K562 (cell line): Measurements from ENCODE around the gene CLHC1. TPM values are rescaled to one million over a fixed set of nuclear protein-coding genes. Genes with fewer than 3 reads are reported as not detected.
A peak's percentile ranks its signal among the peaks of the same experiment; 100 is the strongest.

ENCODE experiments used
- ATAC-seq: fragments of 200-7000 bp; cut with Tn5 transposase; 3 replicates; pipeline ENCODE4 v1.9.1; 2020; ENCODE audit warnings: moderate library complexity
- BruUV-seq: library from RNA; stranded (reverse); fragments of 400-500 nt; replicated peaks from 2 replicates; lab custom pipeline; 2021; lab: Mats Ljungman, UMichigan
- CTCF ChIA-PET: fragments of 300-600 bp; formaldehyde crosslinking; extraction: SDS; loops from one replicate; lab custom pipeline; 2021; ENCODE audit warnings: low intra/inter-chr PET ratio; lab: Yijun Ruan, JAX
- POLR2A ChIA-PET: fragments of 300-600, 350-650 bp; sonication (Branson Sonifier 250); formaldehyde crosslinking; extraction: SDS; loops from one replicate; lab custom pipeline; 2021; ENCODE audit warnings: antibody characterized with exemption, inconsistent platforms; lab: Yijun Ruan, JAX
- DNase-seq, 4 experiments: peaks; one replicate each; pipeline versions ENCODE4 v3.0.0 to v3.0.0-alpha.2; 2011 to 2018; ENCODE audit warnings: low spot score in 3 of 4, mixed read lengths in 3 of 4; ENCODE audit errors: extremely low read depth in 1 of 4
- FAIRE-seq: peaks from 2 replicates; lab custom pipeline; 2011; peaks lifted over from hg19 to GRCh38; lab: Jason Lieb, UNC
- H2AFZ ChIP-seq: 2 replicates; pipeline ENCODE4 v1.6.0; 2011; ENCODE audit warnings: low read depth, low read length, control low read depth, inconsistent platforms
- H3K27ac ChIP-seq: fragments of 200-600 bp; 3 replicates; pipeline ENCODE4 v1.8.0; 2011; ENCODE audit warnings: low read depth, mild to moderate bottlenecking, control low read depth, inconsistent platforms, low read length, moderate library complexity, mixed read lengths; ENCODE audit errors: extremely low read depth
- H3K27me3 ChIP-seq, 2 experiments: fragments of 300-600 bp in 1 of 2; 2 replicates in 1 of 2; 3 replicates in 1 of 2; pipeline versions ENCODE4 v1.6.0 to v1.8.0; 2011; ENCODE audit warnings: inconsistent platforms in 2 of 2, low read length in 2 of 2, mild to moderate bottlenecking in 1 of 2, mixed read lengths in 1 of 2, moderate library complexity in 1 of 2; ENCODE audit not compliant: control insufficient read depth in 2 of 2, insufficient read depth in 2 of 2
- H3K36me3 ChIP-seq: fragments of 300-600 bp; 3 replicates; pipeline ENCODE4 v1.8.0; 2011; ENCODE audit warnings: mild to moderate bottlenecking, low read length, inconsistent platforms; ENCODE audit not compliant: control insufficient read depth, insufficient read depth
- H3K4me1 ChIP-seq, 2 experiments: fragments of 200-600 bp in 1 of 2; replicated peaks in 1 of 2; 2 replicates in 1 of 2; 3 replicates in 1 of 2; pipeline versions ENCODE4 v1.5.1 to v1.8.0; 2011; ENCODE audit warnings: inconsistent platforms in 2 of 2, low read length in 2 of 2, mild to moderate bottlenecking in 1 of 2, mixed read lengths in 1 of 2, moderate library complexity in 1 of 2; ENCODE audit not compliant: control insufficient read depth in 2 of 2, insufficient read depth in 2 of 2
- H3K4me2 ChIP-seq: 2 replicates; pipeline ENCODE4 v1.6.1; 2011; ENCODE audit warnings: low read length, control low read depth, inconsistent platforms, mixed read lengths; ENCODE audit not compliant: insufficient read depth
- H3K4me3 ChIP-seq: fragments of 200-600 bp; sonication (generic), shearing (Covaris generic); 2 replicates; pipeline ENCODE4 v1.5.1; 2016; ENCODE audit warnings: control low read depth, inconsistent platforms
- H3K79me2 ChIP-seq: fragments of 200-600 bp; 3 replicates; pipeline ENCODE4 v1.8.0; 2011; ENCODE audit warnings: low read length, inconsistent platforms; ENCODE audit not compliant: control insufficient read depth, insufficient read depth
- H3K9ac ChIP-seq, 2 experiments: 2 replicates each; pipeline versions ENCODE4 v1.6.0 to v1.6.1; 2011; ENCODE audit warnings: low read depth in 2 of 2, low read length in 2 of 2, control low read depth in 1 of 2, inconsistent platforms in 1 of 2, mild to moderate bottlenecking in 1 of 2, mixed read lengths in 1 of 2; ENCODE audit not compliant: insufficient read depth in 1 of 2
- H3K9me1 ChIP-seq: one replicate; pipeline ENCODE4 v1.6.0; 2011; ENCODE audit warnings: inconsistent platforms, mild to moderate bottlenecking, low read length, moderate library complexity; ENCODE audit not compliant: control insufficient read depth, insufficient read depth
- H3K9me3 ChIP-seq: replicated peaks from 2 replicates; pipeline ENCODE4 v1.5.1; 2011; ENCODE audit warnings: low read depth, low read length, inconsistent platforms; ENCODE audit not compliant: control insufficient read depth, insufficient read depth
- H4K20me1 ChIP-seq: replicated peaks from 2 replicates; pipeline ENCODE4 v1.6.1; 2011; ENCODE audit warnings: low read length, inconsistent platforms, mixed read lengths; ENCODE audit not compliant: control insufficient read depth, insufficient read depth
- BACH1 ChIP-seq: fragments of 200-800 bp; sonication (Bioruptor generic); IDR thresholded peaks from 2 replicates; pipeline ENCODE4 v1.6.1; 2016; ENCODE audit warnings: missing genetic modification characterization, missing compliant biosample characterization
- DACH1 ChIP-seq: fragments of 450-650 bp; IDR thresholded peaks from 2 replicates; pipeline ENCODE4 v1.6.1; 2018; ENCODE audit not compliant: partially characterized antibody
- MEIS2 ChIP-seq: fragments of 450-650 bp; IDR thresholded peaks from 2 replicates; pipeline ENCODE4 v1.6.1; 2014; ENCODE audit warnings: mild to moderate bottlenecking; ENCODE audit not compliant: partially characterized antibody
- RNF2 ChIP-seq: sonication (generic); IDR thresholded peaks from 2 replicates; pipeline ENCODE4 v1.6.1; 2016
- ZNF644 ChIP-seq: fragments of 200-800 bp; sonication (Bioruptor generic); IDR thresholded peaks from 2 replicates; pipeline ENCODE4 v1.6.1; 2016; ENCODE audit warnings: low read depth, missing genetic modification characterization, missing compliant biosample characterization
- WGBS: fragments of 100-300 bp; shearing (Covaris generic); methylation state at CpG from one replicate; pipeline ENCODE4 v1.1.6; 2016; ENCODE audit warnings: low coverage, mixed read lengths; ENCODE audit not compliant: insufficient coverage; ENCODE audit errors: missing lambda C conversion rate; 5-methylcytosine and 5-hydroxymethylcytosine counted together
- in situ Hi-C: fragments of 300-500 bp; cut with MboI; formaldehyde crosslinking; loops from 4 replicates; pipeline ENCODE4 v1.15.0; 2018; ENCODE audit warnings: inconsistent platforms, mixed read lengths
- intact Hi-C: fragments of 100-400 bp; cut with micrococcal nuclease; formaldehyde crosslinking; loops from 2 replicates; pipeline ENCODE4 v1.14.2; 2022
- polyA plus RNA-seq, 8 experiments: library from polyadenylated mRNA; depleted of rRNA in 4 of 8; stranded (reverse) in 5 of 8; unstranded in 3 of 8; fragments of >200 nt; fragmentation: Nextera tagmentation in 2 of 8; fragmentation: Illumina TruSeq in 1 of 8; extraction: Ambion mirVana in 2 of 8; extraction: Trizol in 1 of 8; gene quantifications; 2 replicates each; pipeline versions ENCODE4 v1.2.1 to v1.2.3, GENCODE V29; 2011 to 2014; ENCODE audit warnings: inconsistent platforms in 1 of 8, missing spikeins in 1 of 8
- total RNA-seq, 7 experiments: library from RNA; depleted of rRNA in 6 of 7; stranded (reverse); fragments of >200 nt in 6 of 7; fragmentation: Illumina TruSeq in 2 of 7; extraction: Trizol in 2 of 7; gene quantifications; 2 replicates each; pipeline versions ENCODE4 v1.2.1 to v1.2.3, GENCODE V29; 2011 to 2021; ENCODE audit warnings: low replicate concordance in 1 of 7
- TF ChIP-seq, protein P1 (sequence below): sonication (generic); IDR thresholded peaks from 2 replicates; pipeline ENCODE4 v1.6.1; 2016
- TF ChIP-seq, protein P2 (sequence below): fragments of 450-650 bp; IDR thresholded peaks from 2 replicates; pipeline ENCODE4 v1.6.1; 2016; ENCODE audit warnings: mild to moderate bottlenecking, moderate library complexity
- TF ChIP-seq, protein P3 (sequence below): fragments of 250-450 bp; sonication (Bioruptor Pico); IDR thresholded peaks from 2 replicates; pipeline ENCODE4 v1.5.0; 2020; ENCODE audit warnings: mild to moderate bottlenecking, borderline replicate concordance

CLHC1 gene
- total and polyA plus RNA-seq, 9 of the 15 experiments (the other 6 are each of a cell fraction or from before 2014, with no cell fraction given): 3.7 to 14.3 (median 8.6) TPM

DNA sequence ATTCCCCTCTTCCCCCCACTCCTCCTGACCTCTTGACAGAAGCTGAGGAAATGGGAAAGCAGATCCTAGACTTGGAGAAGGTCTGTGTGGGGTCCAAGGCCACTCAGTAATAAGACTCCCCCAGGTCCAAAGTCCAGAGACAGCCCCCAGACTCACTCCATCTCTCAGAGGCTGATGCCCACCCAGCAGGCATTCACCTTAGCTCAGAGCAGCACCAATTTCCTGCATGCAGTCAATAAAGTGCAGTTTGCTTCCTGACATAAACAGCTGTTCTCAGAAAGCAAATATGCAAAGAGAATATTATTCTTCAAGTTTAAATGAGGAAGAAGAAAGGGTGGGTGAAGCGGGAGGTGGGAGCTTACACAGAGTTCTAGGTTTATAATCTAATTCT is 97.8 kb downstream of the CLHC1 start:
- ATAC-seq (no peak), DNase-seq (no peak), FAIRE-seq (no peak)
- H3K9me3 ChIP-seq: no peaks in the 10 kb centered on the region
- BruUV-seq: no TSS peak
- intact Hi-C loops (no loop called here), in situ Hi-C loops (no loop called here)
- H3K27ac ChIP-seq: peak overlapping the region; percentile 67
- H3K27me3 ChIP-seq: no peaks in the 10 kb centered on the region
- ChIA-PET CTCF (interaction anchor here (1.1 kb wide), 1 partner anchor 33 kb away, joined by 3 read pairs; no protein-coding TSS in a partner anchor), POLR2A (interaction anchor here (0.7 to 3.1 kb wide), 10 partner anchors 13 to 1352 kb away, joined by 3 to 21 read pairs (median 4); no protein-coding TSS in a partner anchor)
- H3K9me1 ChIP-seq: no peaks in the 10 kb centered on the region
- H3K36me3 ChIP-seq: no peaks in the 10 kb centered on the region; the same call in 2 of the 3 replicates
- H3K79me2 ChIP-seq: no peaks in the 10 kb centered on the region
- peak overlapping the region; percentile 20 to 76; a peak in 2 of 4 replicates for H3K9ac ChIP-seq
- peak overlapping the region; percentile 78 for H3K4me2 ChIP-seq
- no peak overlapping the region for H3K4me3 ChIP-seq
- no peaks in the 10 kb centered on the region for H4K20me1 ChIP-seq
- WGBS: 67% methylated on average over 1 of the region's 1 CpG
- H2AFZ ChIP-seq: peak overlapping the region; percentile 97
- H3K4me1 ChIP-seq: peaks cover 34 to 51% of the 10 kb centered on the region in 2 experiments
- TF ChIP-seq MEIS2: no peak
- TF ChIP-seq, protein P1, sequence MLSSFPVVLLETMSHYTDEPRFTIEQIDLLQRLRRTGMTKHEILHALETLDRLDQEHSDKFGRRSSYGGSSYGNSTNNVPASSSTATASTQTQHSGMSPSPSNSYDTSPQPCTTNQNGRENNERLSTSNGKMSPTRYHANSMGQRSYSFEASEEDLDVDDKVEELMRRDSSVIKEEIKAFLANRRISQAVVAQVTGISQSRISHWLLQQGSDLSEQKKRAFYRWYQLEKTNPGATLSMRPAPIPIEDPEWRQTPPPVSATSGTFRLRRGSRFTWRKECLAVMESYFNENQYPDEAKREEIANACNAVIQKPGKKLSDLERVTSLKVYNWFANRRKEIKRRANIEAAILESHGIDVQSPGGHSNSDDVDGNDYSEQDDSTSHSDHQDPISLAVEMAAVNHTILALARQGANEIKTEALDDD: no peak
- no peak for TF ChIP-seq RNF2
- TF ChIP-seq DACH1: peak; percentile 80
- TF ChIP-seq BACH1 (tag): 0 out of 2 replicates have a peak, but pooled peaks have one; percentile 5
- TF ChIP-seq ZNF644 (tag): 0 out of 2 replicates have a peak, but pooled peaks have one; percentile 8
- TF ChIP-seq, protein P2, sequence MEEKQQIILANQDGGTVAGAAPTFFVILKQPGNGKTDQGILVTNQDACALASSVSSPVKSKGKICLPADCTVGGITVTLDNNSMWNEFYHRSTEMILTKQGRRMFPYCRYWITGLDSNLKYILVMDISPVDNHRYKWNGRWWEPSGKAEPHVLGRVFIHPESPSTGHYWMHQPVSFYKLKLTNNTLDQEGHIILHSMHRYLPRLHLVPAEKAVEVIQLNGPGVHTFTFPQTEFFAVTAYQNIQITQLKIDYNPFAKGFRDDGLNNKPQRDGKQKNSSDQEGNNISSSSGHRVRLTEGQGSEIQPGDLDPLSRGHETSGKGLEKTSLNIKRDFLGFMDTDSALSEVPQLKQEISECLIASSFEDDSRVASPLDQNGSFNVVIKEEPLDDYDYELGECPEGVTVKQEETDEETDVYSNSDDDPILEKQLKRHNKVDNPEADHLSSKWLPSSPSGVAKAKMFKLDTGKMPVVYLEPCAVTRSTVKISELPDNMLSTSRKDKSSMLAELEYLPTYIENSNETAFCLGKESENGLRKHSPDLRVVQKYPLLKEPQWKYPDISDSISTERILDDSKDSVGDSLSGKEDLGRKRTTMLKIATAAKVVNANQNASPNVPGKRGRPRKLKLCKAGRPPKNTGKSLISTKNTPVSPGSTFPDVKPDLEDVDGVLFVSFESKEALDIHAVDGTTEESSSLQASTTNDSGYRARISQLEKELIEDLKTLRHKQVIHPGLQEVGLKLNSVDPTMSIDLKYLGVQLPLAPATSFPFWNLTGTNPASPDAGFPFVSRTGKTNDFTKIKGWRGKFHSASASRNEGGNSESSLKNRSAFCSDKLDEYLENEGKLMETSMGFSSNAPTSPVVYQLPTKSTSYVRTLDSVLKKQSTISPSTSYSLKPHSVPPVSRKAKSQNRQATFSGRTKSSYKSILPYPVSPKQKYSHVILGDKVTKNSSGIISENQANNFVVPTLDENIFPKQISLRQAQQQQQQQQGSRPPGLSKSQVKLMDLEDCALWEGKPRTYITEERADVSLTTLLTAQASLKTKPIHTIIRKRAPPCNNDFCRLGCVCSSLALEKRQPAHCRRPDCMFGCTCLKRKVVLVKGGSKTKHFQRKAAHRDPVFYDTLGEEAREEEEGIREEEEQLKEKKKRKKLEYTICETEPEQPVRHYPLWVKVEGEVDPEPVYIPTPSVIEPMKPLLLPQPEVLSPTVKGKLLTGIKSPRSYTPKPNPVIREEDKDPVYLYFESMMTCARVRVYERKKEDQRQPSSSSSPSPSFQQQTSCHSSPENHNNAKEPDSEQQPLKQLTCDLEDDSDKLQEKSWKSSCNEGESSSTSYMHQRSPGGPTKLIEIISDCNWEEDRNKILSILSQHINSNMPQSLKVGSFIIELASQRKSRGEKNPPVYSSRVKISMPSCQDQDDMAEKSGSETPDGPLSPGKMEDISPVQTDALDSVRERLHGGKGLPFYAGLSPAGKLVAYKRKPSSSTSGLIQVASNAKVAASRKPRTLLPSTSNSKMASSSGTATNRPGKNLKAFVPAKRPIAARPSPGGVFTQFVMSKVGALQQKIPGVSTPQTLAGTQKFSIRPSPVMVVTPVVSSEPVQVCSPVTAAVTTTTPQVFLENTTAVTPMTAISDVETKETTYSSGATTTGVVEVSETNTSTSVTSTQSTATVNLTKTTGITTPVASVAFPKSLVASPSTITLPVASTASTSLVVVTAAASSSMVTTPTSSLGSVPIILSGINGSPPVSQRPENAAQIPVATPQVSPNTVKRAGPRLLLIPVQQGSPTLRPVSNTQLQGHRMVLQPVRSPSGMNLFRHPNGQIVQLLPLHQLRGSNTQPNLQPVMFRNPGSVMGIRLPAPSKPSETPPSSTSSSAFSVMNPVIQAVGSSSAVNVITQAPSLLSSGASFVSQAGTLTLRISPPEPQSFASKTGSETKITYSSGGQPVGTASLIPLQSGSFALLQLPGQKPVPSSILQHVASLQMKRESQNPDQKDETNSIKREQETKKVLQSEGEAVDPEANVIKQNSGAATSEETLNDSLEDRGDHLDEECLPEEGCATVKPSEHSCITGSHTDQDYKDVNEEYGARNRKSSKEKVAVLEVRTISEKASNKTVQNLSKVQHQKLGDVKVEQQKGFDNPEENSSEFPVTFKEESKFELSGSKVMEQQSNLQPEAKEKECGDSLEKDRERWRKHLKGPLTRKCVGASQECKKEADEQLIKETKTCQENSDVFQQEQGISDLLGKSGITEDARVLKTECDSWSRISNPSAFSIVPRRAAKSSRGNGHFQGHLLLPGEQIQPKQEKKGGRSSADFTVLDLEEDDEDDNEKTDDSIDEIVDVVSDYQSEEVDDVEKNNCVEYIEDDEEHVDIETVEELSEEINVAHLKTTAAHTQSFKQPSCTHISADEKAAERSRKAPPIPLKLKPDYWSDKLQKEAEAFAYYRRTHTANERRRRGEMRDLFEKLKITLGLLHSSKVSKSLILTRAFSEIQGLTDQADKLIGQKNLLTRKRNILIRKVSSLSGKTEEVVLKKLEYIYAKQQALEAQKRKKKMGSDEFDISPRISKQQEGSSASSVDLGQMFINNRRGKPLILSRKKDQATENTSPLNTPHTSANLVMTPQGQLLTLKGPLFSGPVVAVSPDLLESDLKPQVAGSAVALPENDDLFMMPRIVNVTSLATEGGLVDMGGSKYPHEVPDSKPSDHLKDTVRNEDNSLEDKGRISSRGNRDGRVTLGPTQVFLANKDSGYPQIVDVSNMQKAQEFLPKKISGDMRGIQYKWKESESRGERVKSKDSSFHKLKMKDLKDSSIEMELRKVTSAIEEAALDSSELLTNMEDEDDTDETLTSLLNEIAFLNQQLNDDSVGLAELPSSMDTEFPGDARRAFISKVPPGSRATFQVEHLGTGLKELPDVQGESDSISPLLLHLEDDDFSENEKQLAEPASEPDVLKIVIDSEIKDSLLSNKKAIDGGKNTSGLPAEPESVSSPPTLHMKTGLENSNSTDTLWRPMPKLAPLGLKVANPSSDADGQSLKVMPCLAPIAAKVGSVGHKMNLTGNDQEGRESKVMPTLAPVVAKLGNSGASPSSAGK: 0 out of 2 replicates have a peak, but pooled peaks have one; percentile 3
- TF ChIP-seq, protein P3, sequence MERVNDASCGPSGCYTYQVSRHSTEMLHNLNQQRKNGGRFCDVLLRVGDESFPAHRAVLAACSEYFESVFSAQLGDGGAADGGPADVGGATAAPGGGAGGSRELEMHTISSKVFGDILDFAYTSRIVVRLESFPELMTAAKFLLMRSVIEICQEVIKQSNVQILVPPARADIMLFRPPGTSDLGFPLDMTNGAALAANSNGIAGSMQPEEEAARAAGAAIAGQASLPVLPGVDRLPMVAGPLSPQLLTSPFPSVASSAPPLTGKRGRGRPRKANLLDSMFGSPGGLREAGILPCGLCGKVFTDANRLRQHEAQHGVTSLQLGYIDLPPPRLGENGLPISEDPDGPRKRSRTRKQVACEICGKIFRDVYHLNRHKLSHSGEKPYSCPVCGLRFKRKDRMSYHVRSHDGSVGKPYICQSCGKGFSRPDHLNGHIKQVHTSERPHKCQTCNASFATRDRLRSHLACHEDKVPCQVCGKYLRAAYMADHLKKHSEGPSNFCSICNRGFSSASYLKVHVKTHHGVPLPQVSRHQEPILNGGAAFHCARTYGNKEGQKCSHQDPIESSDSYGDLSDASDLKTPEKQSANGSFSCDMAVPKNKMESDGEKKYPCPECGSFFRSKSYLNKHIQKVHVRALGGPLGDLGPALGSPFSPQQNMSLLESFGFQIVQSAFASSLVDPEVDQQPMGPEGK (CRISPR knock-in tag): no peak
